Sigmoid colon (tissue), 7 donors: ENCODE data around the gene HRH4. TPM values are rescaled to one million over a fixed set of nuclear protein-coding genes. Genes with fewer than 3 reads are reported as not detected.
A peak's percentile ranks its signal among the peaks of the same experiment; 100 is the strongest.

Experiments
- DNase-seq: peaks from one replicate; pipeline ENCODE4 v3.0.0-alpha.2; 2019
- H3K27ac ChIP-seq, 4 donors: fragments of 200-600 bp; sonication (generic); one replicate each; pipeline ENCODE4 v1.5.1; 2016 to 2019; ENCODE audit warnings: mild to moderate bottlenecking in 1 of 4
- H3K27me3 ChIP-seq, 3 donors: fragments of 200-600 bp; sonication (generic); one replicate each; pipeline ENCODE4 v1.5.1; 2019; ENCODE audit warnings: mild to moderate bottlenecking in 1 of 3
- H3K36me3 ChIP-seq, 4 donors: fragments of 200-600 bp; sonication (generic); one replicate each; pipeline ENCODE4 v1.5.1; 2016 to 2019
- H3K4me1 ChIP-seq, 4 donors: fragments of 200-600 bp; sonication (generic); one replicate each; pipeline ENCODE4 v1.5.1; 2017 to 2019
- H3K4me3 ChIP-seq, 4 donors: fragments of 200-600 bp; sonication (generic); one replicate each; pipeline ENCODE4 v1.5.1; 2017 to 2019; ENCODE audit warnings: mild to moderate bottlenecking in 2 of 4, moderate library complexity in 1 of 4
- H3K9me3 ChIP-seq, 4 donors: fragments of 200-600 bp in 3 of 4; sonication (generic) in 3 of 4; one replicate each; pipeline versions ENCODE4 v1.5.1 to v1.6.1; 2013 to 2019
- EP300 ChIP-seq, 4 donors: sonication (generic); formaldehyde crosslinking; IDR thresholded peaks; one replicate each; pipeline ENCODE4 v1.6.1; 2017; ENCODE audit warnings: antibody characterized with exemption in 4 of 4
- POLR2A ChIP-seq, 2 donors: fragments of 450-650 bp; IDR thresholded peaks; one replicate each; pipeline ENCODE4 v1.6.1; 2016; ENCODE audit warnings: antibody characterized with exemption in 2 of 2, mild to moderate bottlenecking in 2 of 2, moderate library complexity in 2 of 2
- POLR2AphosphoS5 ChIP-seq, 4 donors: sonication (generic); formaldehyde crosslinking; IDR thresholded peaks; one replicate each; pipeline ENCODE4 v1.6.1; 2017; ENCODE audit warnings: antibody characterized with exemption in 4 of 4
- WGBS, 2 donors: extraction: QIAGEN DNeasy Blood & Tissue Kit; methylation state at CpG; one replicate each; pipeline ENCODE4 v1.1.7; 2013; 5-methylcytosine and 5-hydroxymethylcytosine counted together
- intact Hi-C: fragments of 100-400 bp; cut with DNase I; formaldehyde crosslinking; loops from one replicate; pipeline ENCODE4 v1.15.1; 2023
- polyA plus RNA-seq, 3 donors: library from polyadenylated mRNA; stranded (reverse); fragments of 200-250 nt; gene quantifications; one replicate each; pipeline ENCODE4 v1.2.3, GENCODE V29; 2013
- total RNA-seq, 4 donors: library from RNA; depleted of rRNA; stranded (reverse); fragments of >200 nt; gene quantifications; one replicate each; pipeline ENCODE4 v1.1.0, GENCODE V29; 2016
- TF ChIP-seq, protein P1 (sequence below), 4 experiments: fragments of 450-650 bp in 3 of 4; fragments of 200-600 bp in 1 of 4; IDR thresholded peaks; one replicate each; pipeline ENCODE4 v1.5.1; 2016 to 2019; ENCODE audit warnings: antibody characterized with exemption in 4 of 4, mild to moderate bottlenecking in 3 of 4, moderate library complexity in 2 of 4
- donor health status: healthy with polysubstance abuse.
- donor health status: Bipolar disorder and iron deficiency.
- donor health status: healthy.

The HRH4 gene
- total and polyA plus RNA-seq, 7 donors = under 0.01 to 0.01 TPM; not detected in 5

DNA sequence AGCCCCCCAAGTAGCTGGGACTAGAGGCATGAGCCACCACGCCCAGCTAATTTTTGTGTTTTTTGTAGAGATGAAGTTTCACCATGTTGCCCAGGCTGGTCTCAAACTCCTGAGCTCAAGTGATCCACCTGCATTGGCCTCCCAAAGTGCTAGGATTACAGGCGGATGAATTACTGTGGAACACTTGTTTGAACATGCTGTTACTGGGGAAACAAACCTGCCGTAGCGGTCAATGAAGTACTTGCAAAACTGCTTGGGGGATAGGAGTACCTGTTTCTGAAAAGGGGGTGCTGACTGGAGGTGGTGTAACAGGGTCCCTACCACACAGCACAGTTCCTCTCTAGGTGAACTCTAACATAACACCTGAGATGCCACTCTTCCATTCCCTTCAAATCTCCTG is 39.9 kb upstream of the HRH4 start:
- H3K4me3 ChIP-seq = no peak overlapping the region
- H3K36me3 ChIP-seq = no peaks in the 10 kb centered on the region
- WGBS, 2 donors = 94% methylated on average over 4 of the region's 4 CpGs
- peaks cover 0 to 54% (median 13%) of the 10 kb centered on the region in 3 donors for H3K27me3 ChIP-seq
- DNase-seq = no peak
- H3K9me3 ChIP-seq = no peaks in the 10 kb centered on the region
- TF ChIP-seq EP300 (IDR thresholded peaks at IDR 0.05) (no peak), POLR2AphosphoS5 (IDR thresholded peaks at IDR 0.05) (no peak), POLR2A (IDR thresholded peaks at IDR 0.05) (no peak)
- TF ChIP-seq, protein P1, sequence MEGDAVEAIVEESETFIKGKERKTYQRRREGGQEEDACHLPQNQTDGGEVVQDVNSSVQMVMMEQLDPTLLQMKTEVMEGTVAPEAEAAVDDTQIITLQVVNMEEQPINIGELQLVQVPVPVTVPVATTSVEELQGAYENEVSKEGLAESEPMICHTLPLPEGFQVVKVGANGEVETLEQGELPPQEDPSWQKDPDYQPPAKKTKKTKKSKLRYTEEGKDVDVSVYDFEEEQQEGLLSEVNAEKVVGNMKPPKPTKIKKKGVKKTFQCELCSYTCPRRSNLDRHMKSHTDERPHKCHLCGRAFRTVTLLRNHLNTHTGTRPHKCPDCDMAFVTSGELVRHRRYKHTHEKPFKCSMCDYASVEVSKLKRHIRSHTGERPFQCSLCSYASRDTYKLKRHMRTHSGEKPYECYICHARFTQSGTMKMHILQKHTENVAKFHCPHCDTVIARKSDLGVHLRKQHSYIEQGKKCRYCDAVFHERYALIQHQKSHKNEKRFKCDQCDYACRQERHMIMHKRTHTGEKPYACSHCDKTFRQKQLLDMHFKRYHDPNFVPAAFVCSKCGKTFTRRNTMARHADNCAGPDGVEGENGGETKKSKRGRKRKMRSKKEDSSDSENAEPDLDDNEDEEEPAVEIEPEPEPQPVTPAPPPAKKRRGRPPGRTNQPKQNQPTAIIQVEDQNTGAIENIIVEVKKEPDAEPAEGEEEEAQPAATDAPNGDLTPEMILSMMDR (IDR thresholded peaks at IDR 0.05) = no peak
- H3K27ac ChIP-seq = no peak overlapping the region
- no peaks in the 10 kb centered on the region for H3K4me1 ChIP-seq
- intact Hi-C loops = loop anchor here (10.0 kb wide), 1 partner anchor 146 kb away; no protein-coding TSS in a partner anchor

DNA sequence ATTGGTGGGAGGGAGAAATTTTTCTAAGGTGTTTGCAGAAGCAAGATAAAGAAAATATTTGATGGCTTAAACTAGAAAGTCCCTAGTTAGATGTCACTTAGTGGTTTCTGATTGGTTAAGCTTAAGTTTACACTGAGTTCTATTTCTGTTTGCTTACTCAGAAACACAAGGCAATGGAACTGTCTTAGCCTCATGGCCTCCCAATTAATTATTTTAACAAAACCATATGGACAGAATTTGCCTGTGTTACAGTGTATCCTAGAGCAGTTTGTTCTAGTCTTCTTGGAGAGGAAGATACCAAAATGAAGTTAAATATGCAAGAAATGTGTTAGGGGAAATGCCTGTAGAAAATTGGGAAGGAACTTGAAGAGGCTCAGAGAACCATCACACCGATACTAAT is 38.6 kb upstream of the HRH4 start:
- no peak overlapping the region for H3K27ac ChIP-seq
- H3K4me1 ChIP-seq = no peaks in the 10 kb centered on the region
- TF ChIP-seq POLR2AphosphoS5 (IDR thresholded peaks at IDR 0.05) (no peak), POLR2A (IDR thresholded peaks at IDR 0.05) (no peak), EP300 (IDR thresholded peaks at IDR 0.05) (no peak)
- TF ChIP-seq, protein P1 (IDR thresholded peaks at IDR 0.05) = no peak
- peaks cover 0 to 54% (median 13%) of the 10 kb centered on the region in 3 donors for H3K27me3 ChIP-seq
- DNase-seq = no peak
- intact Hi-C loops = loop anchor here (10.0 kb wide), 1 partner anchor 147 kb away; no protein-coding TSS in a partner anchor
- no peaks in the 10 kb centered on the region for H3K9me3 ChIP-seq
- no peak overlapping the region for H3K4me3 ChIP-seq
- 81 to 87% methylated on average over 1 of the region's 1 CpG for WGBS, 2 donors
- no peaks in the 10 kb centered on the region for H3K36me3 ChIP-seq

DNA sequence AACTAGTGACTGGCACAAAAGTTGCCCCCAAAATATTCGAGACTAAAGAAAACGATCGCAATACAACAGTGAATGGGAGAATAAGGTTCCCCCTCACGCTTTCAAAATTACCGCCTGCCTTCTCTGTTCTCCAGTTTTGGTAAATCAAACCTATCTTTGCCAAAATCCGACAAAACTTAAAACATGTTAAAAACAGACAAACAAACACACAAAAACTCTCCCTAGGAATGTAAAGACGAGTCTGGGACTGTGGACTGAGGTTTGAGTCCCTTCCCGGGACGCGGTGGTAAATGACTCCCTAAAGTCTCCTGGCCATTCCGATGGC is 34.4 kb upstream of the HRH4 start:
- intact Hi-C loops = loop anchor here (1.0 to 10.0 kb wide), 4 partner anchors 29 to 244 kb away; partner anchors contain the start of gene OSBPL1A
- H3K4me1 ChIP-seq = peaks cover 0 to 11% (median 8%) of the 10 kb centered on the region in 4 donors
- WGBS, 2 donors = 45 to 46% methylated on average over 11 of the region's 11 CpGs

DNA sequence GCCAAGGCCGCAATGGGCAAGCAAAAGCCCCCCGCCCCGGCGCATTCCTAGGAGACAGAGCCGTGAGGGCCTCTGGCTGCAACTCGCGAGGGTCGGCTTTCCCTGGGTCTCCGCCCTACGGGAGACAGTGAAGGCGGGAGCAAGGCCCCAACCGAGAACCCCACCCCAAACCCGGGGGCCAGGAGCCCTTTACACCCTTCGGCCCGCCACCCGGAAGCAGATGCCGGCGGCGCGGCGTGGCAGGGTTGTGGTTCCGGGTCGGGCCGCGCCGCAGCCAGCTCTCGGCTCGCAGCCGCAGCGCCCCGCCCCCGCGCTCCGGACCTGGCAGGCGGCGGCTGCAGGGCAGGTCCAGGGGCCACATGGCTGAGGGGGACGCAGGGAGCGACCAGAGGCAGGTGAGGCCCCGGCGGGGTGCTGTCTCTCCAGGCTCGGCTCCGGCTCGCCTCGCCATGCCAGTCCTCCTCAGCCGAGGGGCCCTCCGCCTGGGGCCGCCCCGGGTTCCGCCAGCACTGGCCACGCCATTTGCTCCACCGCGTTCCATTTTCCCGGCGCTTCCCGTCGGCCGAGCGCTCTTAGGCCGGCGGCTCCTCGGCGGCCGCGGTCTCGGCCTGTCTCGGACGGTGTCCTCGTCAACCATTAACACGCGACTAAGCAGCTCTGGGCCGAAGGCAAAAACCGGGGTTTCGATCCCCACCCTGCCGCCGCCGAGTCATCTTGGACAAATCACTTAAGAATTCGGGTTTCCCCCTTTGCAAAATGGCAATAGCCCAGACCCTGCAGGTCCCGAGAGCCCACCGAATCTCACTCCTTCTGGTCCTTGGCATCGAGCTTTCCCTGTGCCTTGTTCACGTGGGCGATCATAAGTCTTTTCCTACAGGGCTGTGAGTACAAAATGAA is 33.8 kb upstream of the HRH4 start, which contains the start of gene IMPACT:
TSS of gene IMPACT (plus strand) at position 273 of the 897 bp plus-strand sequence. CDS start at position 360, 87 bp downstream.
- intact Hi-C loops = loop anchor here (1.0 to 10.0 kb wide), 4 partner anchors 29 to 244 kb away; partner anchors contain the start of gene OSBPL1A

More for the DNA sequence above, 34.4 kb upstream of the HRH4 start:
- Histone ChIP-seq H3K36me3 (peaks cover 0 to 10% (median 0%) of the 10 kb centered on the region in 4 donors), H3K27me3 (peaks cover 0 to 18% (median 0%) of the 10 kb centered on the region in 3 donors), H3K27ac (peak overlapping the region; percentile 81 to 90 (median 87)), H3K4me3 (peak overlapping the region; percentile 83 to 90 (median 85)), H3K9me3 (no peaks in the 10 kb centered on the region)
- no peak for TF ChIP-seq POLR2AphosphoS5 (IDR thresholded peaks at IDR 0.05)
- TF ChIP-seq EP300 (IDR thresholded peaks at IDR 0.05) = no peak
- TF ChIP-seq POLR2A (IDR thresholded peaks at IDR 0.05) = no peak
- TF ChIP-seq, protein P1 (IDR thresholded peaks at IDR 0.05) = no peak
- no peak for DNase-seq

More for the DNA sequence above, 33.8 kb upstream of the HRH4 start, which contains the start of gene IMPACT:
- peak within 1 kb of the TSS; percentile 83 to 90 (median 85) for H3K4me3 ChIP-seq
- no peaks in the 10 kb centered on the region for H3K9me3 ChIP-seq
- TF ChIP-seq POLR2A (IDR thresholded peaks at IDR 0.05) = peak in 1 of 2 donors; percentile 9
- TF ChIP-seq POLR2AphosphoS5 (IDR thresholded peaks at IDR 0.05) = peak in 3 of 4 donors; percentile 39 to 66 (median 49)
- TF ChIP-seq, protein P1 (IDR thresholded peaks at IDR 0.05) = no peak
- WGBS, 2 donors = 2% methylated on average over 82 of the region's 82 CpGs
- peaks cover 0 to 11% (median 8%) of the 10 kb centered on the region in 4 donors for H3K4me1 ChIP-seq
- peaks cover 0 to 16% (median 0%) of the 10 kb centered on the region in 4 donors for H3K36me3 ChIP-seq
- H3K27me3 ChIP-seq = peaks cover 0 to 18% (median 0%) of the 10 kb centered on the region in 3 donors
- peak within 1 kb of the TSS; percentile 81 to 90 (median 87) for H3K27ac ChIP-seq
- peak; percentile 89 for DNase-seq
